Iris pigment epithelial cell (primary cell): Measurements from ENCODE around the gene SLC39A13.

Experiments
- DNase-seq: peaks from one replicate; pipeline ENCODE4 v3.0.0-alpha.2; 2011; ENCODE audit warnings: low read depth

The SLC39A13 gene

GRCh38 chr11:47403135-47403534, 5.3 kb upstream of the SLC39A13 start:
- no peak for DNase-seq

- no peak for DNase-seq
Measured at GRCh38 chr11:47403571-47403970, 4.8 kb upstream of the SLC39A13 start.

GRCh38 chr11:47406896-47407745, 1.3 kb upstream of the SLC39A13 start:
- peak; percentile 54 for DNase-seq

GRCh38 chr11:47408598-47409439, 429 bp downstream of the SLC39A13 start:
- DNase-seq: peak; percentile 88

- DNase-seq: no peak
Measured at GRCh38 chr11:47409440-47410369, 1.3 kb downstream of the SLC39A13 start.

- DNase-seq: no peak
Measured at GRCh38 chr11:47410370-47411264, 2.2 kb downstream of the SLC39A13 start.

GRCh38 chr11:47411884-47412746, 3.7 kb downstream of the SLC39A13 start:
- no peak for DNase-seq

GRCh38 chr11:47413351-47413750, 5.0 kb downstream of the SLC39A13 start:
- no peak for DNase-seq

- DNase-seq: peak; percentile 69
Measured at GRCh38 chr11:47413908-47414684, 5.7 kb downstream of the SLC39A13 start.

GRCh38 chr11:47414685-47415070, 6.3 kb downstream of the SLC39A13 start:
- no peak for DNase-seq

GRCh38 chr11:47415091-47415854, 6.9 kb downstream of the SLC39A13 start:
- no peak for DNase-seq

GRCh38 chr11:47415949-47416472, 7.6 kb downstream of the SLC39A13 start:
- peak; percentile 98 for DNase-seq

GRCh38 chr11:47417712-47418111, 9.3 kb downstream of the SLC39A13 start:
- no peak for DNase-seq

GRCh38 chr11:47418454-47419259, 10.3 kb downstream of the SLC39A13 start:
- no peak for DNase-seq

GRCh38 chr11:47425611-47426010, 17.2 kb downstream of the SLC39A13 start:
- no peak for DNase-seq

- peak; percentile 95 for DNase-seq
Measured at GRCh38 chr11:47426062-47426956, 17.9 kb downstream of the SLC39A13 start, which contains the start of gene PSMC3. Gene PSMC3 (minus strand): TSS chr11:47426439. CDS start chr11:47426279, 160 bp downstream.
